ENCODE measurements around the gene FGF19. TPM values are rescaled to one million over a fixed set of nuclear protein-coding genes. Genes with fewer than 3 reads are reported as not detected.
A peak's percentile ranks its signal among the peaks of the same experiment; 100 is the strongest.

The FGF19 gene
- total and polyA plus RNA-seq, 9 of the 15 experiments (the other 6 are each of a cell fraction or from before 2014, with no cell fraction given) = 0.11 TPM; not detected in 8

DNA sequence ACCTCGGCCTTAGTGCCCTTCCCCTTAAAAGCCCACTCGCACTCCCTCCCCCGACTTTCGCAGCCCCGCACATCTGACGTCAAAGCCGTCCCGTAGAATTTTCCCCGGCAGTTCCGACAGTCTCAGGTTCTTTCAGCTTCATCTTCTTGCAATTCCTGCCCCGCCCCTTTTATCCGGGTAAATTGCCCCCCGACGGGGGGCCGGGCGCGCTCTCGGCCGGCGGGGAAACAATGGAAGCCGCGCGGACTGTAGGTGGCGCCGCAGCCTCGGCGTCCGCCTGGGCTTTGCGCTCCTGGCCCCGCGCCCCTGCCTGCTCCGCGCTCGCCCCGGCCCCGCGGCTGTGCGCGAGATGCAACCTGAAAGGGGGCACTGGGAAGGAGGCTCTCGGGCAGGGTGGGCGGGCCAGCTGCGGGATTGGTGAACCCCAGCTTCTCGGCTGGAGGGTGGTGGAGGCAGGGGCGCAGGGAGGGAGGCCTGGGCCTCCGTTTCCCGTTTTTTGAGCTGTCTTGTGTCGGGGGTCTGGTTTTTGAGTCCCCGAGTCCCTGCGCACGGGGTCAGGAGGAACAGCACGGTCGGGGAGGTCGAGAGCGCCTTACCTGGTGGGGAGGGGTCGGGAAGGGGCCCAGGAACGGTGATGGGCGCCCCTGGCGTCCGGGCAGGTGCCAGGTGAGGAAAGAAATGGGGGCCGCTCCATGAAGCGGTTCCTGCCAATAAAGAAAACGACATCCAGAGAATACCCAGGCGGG lies 859 bp upstream of the FGF19 start (continued):
- TF ChIP-seq, protein P1, sequence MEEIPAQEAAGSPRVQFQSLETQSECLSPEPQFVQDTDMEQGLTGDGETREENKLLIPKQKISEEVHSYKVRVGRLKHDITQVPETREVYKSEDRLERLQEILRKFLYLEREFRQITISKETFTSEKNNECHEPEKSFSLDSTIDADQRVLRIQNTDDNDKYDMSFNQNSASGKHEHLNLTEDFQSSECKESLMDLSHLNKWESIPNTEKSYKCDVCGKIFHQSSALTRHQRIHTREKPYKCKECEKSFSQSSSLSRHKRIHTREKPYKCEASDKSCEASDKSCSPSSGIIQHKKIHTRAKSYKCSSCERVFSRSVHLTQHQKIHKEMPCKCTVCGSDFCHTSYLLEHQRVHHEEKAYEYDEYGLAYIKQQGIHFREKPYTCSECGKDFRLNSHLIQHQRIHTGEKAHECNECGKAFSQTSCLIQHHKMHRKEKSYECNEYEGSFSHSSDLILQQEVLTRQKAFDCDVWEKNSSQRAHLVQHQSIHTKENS (CRISPR knock-in tag; IDR thresholded peaks at IDR 0.05) = no peak
- TF ChIP-seq ZC3H11A (IDR thresholded peaks at IDR 0.05; ENCODE audit: low read depth, low read length) = no peak
- TF ChIP-seq SIN3B (IDR thresholded peaks at IDR 0.05; ENCODE audit: low read depth) = no peak
- TF ChIP-seq, protein P2, sequence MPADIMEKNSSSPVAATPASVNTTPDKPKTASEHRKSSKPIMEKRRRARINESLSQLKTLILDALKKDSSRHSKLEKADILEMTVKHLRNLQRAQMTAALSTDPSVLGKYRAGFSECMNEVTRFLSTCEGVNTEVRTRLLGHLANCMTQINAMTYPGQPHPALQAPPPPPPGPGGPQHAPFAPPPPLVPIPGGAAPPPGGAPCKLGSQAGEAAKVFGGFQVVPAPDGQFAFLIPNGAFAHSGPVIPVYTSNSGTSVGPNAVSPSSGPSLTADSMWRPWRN (IDR thresholded peaks at IDR 0.05; ENCODE audit: low read depth) = no peak
- no peak for TF ChIP-seq HDAC8 (tag; IDR thresholded peaks at IDR 0.05)
- no peak for TF ChIP-seq MBD2 (IDR thresholded peaks at IDR 0.05; ENCODE audit: borderline replicate concordance, low read depth)
- TF ChIP-seq, protein P3, sequence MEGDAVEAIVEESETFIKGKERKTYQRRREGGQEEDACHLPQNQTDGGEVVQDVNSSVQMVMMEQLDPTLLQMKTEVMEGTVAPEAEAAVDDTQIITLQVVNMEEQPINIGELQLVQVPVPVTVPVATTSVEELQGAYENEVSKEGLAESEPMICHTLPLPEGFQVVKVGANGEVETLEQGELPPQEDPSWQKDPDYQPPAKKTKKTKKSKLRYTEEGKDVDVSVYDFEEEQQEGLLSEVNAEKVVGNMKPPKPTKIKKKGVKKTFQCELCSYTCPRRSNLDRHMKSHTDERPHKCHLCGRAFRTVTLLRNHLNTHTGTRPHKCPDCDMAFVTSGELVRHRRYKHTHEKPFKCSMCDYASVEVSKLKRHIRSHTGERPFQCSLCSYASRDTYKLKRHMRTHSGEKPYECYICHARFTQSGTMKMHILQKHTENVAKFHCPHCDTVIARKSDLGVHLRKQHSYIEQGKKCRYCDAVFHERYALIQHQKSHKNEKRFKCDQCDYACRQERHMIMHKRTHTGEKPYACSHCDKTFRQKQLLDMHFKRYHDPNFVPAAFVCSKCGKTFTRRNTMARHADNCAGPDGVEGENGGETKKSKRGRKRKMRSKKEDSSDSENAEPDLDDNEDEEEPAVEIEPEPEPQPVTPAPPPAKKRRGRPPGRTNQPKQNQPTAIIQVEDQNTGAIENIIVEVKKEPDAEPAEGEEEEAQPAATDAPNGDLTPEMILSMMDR (IDR thresholded peaks at IDR 0.05 in 2 of 3, conservative IDR thresholded peaks at IDR 0.05 in 1 of 3; ENCODE audit: insufficient read depth in 2 of 3, low read depth in 1 of 3, low read length in 3 of 3) = peak; percentile 58 to 71 (median 59)
- TF ChIP-seq, protein P4, sequence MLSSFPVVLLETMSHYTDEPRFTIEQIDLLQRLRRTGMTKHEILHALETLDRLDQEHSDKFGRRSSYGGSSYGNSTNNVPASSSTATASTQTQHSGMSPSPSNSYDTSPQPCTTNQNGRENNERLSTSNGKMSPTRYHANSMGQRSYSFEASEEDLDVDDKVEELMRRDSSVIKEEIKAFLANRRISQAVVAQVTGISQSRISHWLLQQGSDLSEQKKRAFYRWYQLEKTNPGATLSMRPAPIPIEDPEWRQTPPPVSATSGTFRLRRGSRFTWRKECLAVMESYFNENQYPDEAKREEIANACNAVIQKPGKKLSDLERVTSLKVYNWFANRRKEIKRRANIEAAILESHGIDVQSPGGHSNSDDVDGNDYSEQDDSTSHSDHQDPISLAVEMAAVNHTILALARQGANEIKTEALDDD (IDR thresholded peaks at IDR 0.05) = no peak
- TF ChIP-seq CCAR2 (IDR thresholded peaks at IDR 0.05; ENCODE audit: low read depth, low read length) = no peak
- TF ChIP-seq, protein P5, sequence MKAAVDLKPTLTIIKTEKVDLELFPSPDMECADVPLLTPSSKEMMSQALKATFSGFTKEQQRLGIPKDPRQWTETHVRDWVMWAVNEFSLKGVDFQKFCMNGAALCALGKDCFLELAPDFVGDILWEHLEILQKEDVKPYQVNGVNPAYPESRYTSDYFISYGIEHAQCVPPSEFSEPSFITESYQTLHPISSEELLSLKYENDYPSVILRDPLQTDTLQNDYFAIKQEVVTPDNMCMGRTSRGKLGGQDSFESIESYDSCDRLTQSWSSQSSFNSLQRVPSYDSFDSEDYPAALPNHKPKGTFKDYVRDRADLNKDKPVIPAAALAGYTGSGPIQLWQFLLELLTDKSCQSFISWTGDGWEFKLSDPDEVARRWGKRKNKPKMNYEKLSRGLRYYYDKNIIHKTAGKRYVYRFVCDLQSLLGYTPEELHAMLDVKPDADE (conservative IDR thresholded peaks at IDR 0.05; ENCODE audit: control insufficient read depth, low read depth, low read length) = no peak
- TF ChIP-seq KDM4B (IDR thresholded peaks at IDR 0.05; ENCODE audit: borderline replicate concordance in 2 of 2, low read depth in 1 of 2) = no peak
- no peak for TF ChIP-seq MIER1 (IDR thresholded peaks at IDR 0.05; ENCODE audit: low read depth)
- TF ChIP-seq SAP30 (IDR thresholded peaks at IDR 0.05; ENCODE audit: borderline replicate concordance, insufficient read depth, low read depth, low read length, poor library complexity, severe bottlenecking) = no peak
- TF ChIP-seq HDAC2 (IDR thresholded peaks at IDR 0.05) = no peak
- no peak for TF ChIP-seq NR3C1 (CRISPR knock-in tag; IDR thresholded peaks at IDR 0.05)
- 0 out of 2 replicates have a peak, but pooled peaks have one; percentile 42 for TF ChIP-seq RB1 (IDR thresholded peaks at IDR 0.05; ENCODE audit: low read depth)
- TF ChIP-seq, protein P6, sequence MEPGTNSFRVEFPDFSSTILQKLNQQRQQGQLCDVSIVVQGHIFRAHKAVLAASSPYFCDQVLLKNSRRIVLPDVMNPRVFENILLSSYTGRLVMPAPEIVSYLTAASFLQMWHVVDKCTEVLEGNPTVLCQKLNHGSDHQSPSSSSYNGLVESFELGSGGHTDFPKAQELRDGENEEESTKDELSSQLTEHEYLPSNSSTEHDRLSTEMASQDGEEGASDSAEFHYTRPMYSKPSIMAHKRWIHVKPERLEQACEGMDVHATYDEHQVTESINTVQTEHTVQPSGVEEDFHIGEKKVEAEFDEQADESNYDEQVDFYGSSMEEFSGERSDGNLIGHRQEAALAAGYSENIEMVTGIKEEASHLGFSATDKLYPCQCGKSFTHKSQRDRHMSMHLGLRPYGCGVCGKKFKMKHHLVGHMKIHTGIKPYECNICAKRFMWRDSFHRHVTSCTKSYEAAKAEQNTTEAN (CRISPR knock-in tag; IDR thresholded peaks at IDR 0.05) = no peak
- no peak for TF ChIP-seq SMARCC2 (IDR thresholded peaks at IDR 0.05; ENCODE audit: low read depth)
